Right lung (tissue), 5 donors: ENCODE measurements around the gene PTPRQ. TPM values are rescaled to one million over a fixed set of nuclear protein-coding genes. Genes with fewer than 3 reads are reported as not detected.
A peak's percentile ranks its signal among the peaks of the same experiment; 100 is the strongest.

Experiments used
- DNase-seq, 2 donors: peaks; one replicate each; pipeline ENCODE4 v3.0.0-alpha.2; 2013
- polyA plus RNA-seq, 5 donors: library from polyadenylated mRNA; unstranded; fragments of 120-200 nt; gene quantifications; one replicate each; pipeline versions ENCODE4 v1.2.1 to v1.2.3, GENCODE V29; 2013; ENCODE audit warnings: inconsistent platforms in 1 of 5, low replicate concordance in 1 of 5; ENCODE audit not compliant: insufficient read length in 5 of 5, insufficient read depth in 1 of 5

PTPRQ gene
- polyA plus RNA-seq, 5 donors = 2.6 to 9.3 (median 5.6) TPM

DNA sequence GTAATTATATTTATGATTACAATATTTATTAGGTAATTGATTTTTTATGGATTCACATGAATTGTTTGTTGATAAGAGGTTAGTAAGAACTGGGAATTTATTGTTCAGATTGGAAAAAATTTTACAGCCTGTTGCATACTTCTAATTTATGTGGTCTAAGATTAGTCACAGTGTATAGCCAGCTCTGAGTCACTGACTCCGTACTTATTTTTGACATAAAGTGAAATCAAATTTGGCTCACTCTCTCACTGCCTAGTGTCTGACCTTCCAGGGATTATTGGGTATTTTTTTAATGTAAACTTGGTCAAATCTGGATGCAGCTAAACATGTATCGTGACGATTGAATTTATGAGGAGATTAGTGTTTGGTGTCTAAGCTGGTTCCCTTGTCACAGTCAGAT is 109.3 kb downstream of the PTPRQ start:
- no peak for DNase-seq

DNA sequence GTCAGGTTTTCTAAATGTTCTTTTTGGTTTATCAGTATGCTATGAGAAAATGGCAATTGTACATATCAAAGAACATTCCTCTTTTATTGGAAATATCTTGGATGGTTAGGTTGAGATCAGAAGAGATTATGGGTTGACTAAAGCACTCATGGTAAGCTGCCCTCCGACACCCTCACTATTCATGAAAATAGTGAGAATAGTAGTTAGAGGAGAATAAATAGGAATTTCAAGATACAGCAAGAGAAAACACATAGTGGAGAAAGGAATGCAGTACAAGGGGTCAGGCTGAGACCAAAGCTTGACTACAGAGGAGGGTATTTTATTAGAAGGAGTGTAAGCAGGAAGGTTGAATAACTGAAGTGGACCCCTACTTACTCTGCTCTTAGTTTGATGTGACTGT is 112.5 kb downstream of the PTPRQ start:
- DNase-seq = no peak

DNA sequence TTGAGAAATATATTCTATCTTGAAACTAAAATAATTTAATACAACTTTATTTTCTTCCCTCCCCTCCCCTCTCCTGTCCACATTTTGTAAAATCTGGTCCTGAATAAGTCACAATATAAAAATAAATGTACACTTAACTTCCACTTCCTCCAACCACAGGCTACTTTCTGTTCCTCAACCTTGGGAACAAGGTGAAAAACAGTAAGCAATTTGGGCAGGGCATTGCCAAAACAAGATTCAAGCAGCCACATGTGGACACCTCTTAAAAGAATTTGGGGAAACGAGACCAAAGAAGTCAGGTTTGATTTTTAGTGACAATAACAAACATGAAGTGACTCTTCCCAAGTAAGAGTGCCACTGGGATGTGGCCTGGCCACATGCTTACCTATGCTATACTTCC is 115.7 kb downstream of the PTPRQ start:
- no peak for DNase-seq

- DNase-seq = peak; percentile 58 to 65
These were observed 121.2 kb downstream of the PTPRQ start for GRCh38 chr12:80565271-80565670.

GRCh38 chr12:80567401-80567800 is 123.4 kb downstream of the PTPRQ start:
- no peak for DNase-seq

DNA sequence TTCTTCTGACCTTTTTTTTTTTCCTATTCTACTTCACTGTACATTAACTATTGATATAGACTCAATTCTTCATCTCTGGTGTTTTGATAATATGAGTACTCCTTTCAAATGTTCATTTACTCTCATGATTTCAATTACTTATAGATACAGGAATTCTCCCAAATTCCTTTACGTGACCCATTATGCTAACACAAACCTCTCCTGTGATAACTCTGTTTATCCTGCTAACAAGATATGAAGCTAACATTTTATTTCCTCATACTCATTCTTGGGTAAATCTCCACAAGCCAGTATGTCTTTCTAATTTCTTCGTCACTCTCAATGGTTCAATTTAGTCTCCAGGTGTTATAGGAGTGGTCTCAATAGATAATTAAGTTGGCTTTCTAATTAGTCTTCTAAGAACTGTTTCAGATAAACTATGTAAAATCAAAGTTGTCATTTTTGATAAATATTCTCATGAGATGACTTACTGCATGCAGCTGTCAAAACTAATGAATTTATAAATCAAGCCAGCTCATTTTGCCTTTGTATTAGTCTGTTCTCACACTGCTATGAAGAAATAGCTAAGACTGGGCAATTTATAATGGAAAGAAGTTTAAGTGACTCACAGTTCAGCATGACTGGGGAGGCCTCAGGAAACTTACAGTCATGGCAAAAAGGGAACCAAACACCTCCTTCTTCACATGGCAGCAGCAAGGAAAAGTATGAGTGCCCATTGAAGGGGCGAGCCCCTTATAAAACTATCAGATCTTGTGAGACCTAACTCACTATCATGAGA is 132.8 kb downstream of the PTPRQ start:
- no peak for DNase-seq

- DNase-seq = no peak
These were observed 136.2 kb downstream of the PTPRQ start for GRCh38 chr12:80580254-80580653.

GRCh38 chr12:80581783-80582182 is 137.7 kb downstream of the PTPRQ start:
- no peak for DNase-seq

- DNase-seq = no peak
These were observed 138.4 kb downstream of the PTPRQ start for GRCh38 chr12:80582431-80582830.

DNA sequence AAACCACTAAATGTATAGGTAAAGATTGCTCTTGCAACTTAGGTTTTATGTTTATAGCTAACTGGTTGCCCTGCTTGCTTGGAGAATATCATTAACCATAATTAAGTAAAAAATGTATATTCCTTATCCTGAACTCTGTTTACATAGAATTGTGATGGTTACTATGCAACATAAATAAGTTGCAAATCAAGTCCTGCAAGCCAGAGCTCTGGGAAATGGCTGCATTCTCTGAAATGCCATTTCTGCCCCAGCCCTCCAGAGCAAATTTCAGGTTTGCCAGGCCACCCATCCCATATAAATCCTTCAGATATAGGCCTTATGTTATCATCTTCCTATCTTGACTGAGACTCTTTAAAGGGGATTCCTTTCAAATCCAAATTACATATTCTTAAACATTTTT is 145.0 kb downstream of the PTPRQ start:
- no peak for DNase-seq

- no peak for DNase-seq
These were observed 146.1 kb downstream of the PTPRQ start for GRCh38 chr12:80590085-80590484.

- no peak for DNase-seq
These were observed 149.7 kb downstream of the PTPRQ start for GRCh38 chr12:80593766-80594165.

DNA sequence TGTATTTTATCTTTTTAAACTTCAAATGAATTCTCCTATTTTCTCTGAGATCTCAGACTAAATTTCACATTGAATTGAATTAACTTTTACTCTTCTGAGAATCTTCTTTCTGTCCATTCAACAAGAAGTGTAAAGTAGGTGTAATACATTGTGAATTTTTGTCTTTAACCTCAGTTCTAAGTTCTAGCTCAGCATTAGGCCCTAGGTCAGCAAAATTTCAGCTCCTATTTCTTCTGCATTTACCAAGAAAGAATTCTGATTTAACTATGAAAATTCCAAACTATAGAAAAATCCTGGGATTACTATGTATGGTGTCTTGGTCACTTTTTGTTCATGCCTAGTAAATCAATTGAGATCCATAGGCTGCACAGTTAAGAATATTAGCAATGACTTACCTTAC is 152.5 kb downstream of the PTPRQ start:
- no peak for DNase-seq

DNA sequence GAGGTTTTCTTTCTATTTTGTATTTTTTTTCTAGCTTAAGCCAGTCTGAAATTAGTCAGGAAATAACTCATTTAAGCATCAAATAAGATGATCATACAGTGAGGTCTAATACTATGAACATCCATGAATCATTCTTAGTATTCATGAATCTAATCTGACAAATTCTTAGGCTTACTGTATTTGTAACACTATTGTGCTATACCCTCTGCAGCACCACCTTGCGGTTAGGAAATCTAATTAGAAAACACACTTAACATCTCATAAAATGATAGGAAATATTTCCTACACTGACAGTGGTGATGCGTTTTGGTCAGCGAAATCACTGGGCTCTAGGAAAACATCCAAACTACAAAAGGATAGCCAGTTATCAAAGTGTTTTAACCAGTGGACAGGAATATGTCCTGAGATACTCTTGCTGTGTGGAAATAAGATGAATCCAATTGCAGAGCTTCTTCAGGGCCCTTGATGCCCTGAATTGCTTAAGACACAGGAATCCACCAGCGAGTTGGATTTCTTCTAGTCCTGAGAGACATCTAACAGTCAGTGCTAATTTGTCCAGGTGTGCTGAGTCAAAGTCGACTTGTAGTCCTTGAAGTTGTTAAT is 154.1 kb downstream of the PTPRQ start:
- DNase-seq = peak; percentile 4 to 11

- DNase-seq = no peak
These were observed 158.4 kb downstream of the PTPRQ start for GRCh38 chr12:80602455-80602854.

DNA sequence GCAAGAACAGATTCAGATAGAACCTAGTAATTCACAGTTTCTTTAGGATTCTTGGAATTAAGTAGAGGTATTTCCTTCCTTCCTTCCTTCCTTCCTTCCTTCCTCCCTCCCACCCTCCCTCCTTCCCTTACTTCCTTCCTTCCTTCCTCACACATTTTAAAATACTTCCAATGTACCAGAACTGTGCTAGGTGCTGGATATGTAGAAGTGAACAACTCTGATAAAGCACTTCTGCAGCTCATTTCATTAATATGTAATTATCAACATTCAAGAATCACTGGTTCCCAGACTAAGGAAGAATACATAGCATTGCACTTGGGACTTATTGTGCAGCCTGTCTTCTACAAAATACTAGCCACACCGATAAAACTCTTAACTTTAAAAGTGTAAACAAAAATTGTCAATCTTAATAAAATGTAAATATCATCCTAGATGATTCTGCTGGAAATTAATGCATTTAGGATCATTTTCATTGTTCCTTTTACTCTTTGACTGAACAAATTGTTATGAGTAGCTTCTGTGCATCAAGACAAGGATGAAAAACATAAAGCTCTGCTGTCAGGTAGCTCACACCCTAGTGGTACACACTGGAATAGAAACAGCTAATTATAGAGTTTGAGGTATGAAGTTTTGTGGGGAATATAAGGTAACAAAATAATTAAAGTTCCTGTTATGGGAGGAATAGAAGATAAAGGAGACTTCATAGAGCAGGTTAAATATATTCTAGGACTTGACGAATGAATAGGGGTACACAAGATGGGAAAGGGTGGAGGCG is 163.5 kb downstream of the PTPRQ start:
- DNase-seq = no peak

- no peak for DNase-seq
These were observed 173.7 kb downstream of the PTPRQ start for GRCh38 chr12:80617733-80618132.

DNA sequence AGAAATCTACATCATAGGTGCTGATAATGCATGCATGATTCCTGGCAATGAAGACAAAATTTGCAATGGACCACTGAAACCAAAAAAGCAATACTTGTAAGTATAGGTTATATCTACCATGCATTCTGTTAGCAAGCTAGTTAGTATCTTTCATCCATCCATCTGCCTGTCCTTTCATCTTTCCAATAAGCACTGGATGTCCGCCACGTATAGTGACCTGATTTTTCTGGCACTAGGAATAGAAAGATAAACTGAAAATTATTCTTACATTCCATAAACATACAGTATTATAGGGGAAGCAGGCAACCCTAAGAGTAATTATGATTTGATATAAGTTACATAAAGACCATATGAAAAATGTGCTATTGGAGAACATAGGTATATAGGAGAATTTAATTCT is 176.2 kb downstream of the PTPRQ start:
- DNase-seq = no peak

DNA sequence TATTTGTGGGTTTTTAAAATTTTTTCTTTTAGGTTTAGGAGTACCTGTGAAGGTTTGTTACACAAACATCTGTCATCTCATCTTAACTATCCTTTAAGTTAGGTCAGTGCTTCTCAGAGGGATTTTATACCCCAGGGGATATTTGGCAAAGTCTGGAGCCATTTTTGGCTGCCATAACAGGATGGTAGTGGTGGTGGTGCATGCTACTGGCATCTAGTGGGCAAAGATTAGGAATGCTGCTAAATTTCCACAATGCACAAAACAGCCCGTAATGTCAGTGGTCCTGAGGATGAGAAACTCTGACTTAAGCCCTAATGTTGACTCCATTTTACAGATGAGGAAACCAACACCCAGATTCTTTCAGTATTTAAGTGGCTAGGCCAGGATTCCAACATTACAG is 178.2 kb downstream of the PTPRQ start:
- no peak for DNase-seq

DNA sequence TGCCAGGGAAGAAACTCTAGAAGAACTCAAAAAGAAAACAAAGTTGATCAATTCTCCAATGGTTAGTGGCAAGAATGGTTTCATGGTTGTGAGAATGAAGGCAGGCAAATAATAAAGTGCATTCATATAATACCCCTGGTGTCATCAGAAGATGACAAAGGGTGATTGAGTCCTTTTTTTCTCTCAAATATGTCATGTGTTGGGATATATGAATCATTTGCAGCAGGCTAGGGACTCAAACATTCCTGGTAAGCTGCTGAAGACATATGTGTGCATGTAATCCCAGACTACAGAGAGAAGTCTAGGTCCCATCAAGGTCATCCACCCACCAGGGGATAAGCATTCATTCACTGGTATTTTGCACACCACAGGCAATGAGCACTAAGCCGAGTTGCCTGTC is 181.0 kb downstream of the PTPRQ start:
- no peak for DNase-seq

DNA sequence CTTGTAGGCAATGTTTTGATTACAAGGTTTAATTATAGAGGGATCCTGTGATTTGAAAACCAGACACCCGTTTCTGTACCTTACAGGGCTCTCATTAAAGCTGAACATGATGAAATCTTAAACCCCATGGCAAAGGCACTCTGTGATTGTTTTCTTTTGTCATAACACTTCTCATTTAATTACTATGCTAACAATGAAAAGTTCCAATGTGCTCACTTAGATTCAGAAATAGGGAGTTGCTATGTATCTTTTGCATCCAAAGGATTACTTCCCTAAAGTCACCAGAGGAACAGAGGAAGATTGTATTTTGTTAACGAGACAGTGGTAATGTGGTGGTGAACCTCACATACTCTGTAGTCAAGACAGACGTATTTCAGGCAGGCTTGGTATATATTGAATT is 181.9 kb downstream of the PTPRQ start:
- no peak for DNase-seq

GRCh38 chr12:80627782-80628181 is 183.7 kb downstream of the PTPRQ start:
- DNase-seq = no peak

- no peak for DNase-seq
These were observed 188.8 kb downstream of the PTPRQ start for GRCh38 chr12:80632835-80633234.
